ENCODE measurements around the gene BPIFA2.

BPIFA2 gene

GRCh38 chr20:33132513-33133372, 35.2 kb upstream of the BPIFA2 start:
- H3K27me3 ChIP-seq (ENCODE audit: insufficient read depth, low read length) = no peaks in the 10 kb centered on the region
- no peaks in the 10 kb centered on the region for H3K36me3 ChIP-seq (ENCODE audit: insufficient read depth, low read length)
- no peak overlapping the region for H3K9ac ChIP-seq (ENCODE audit: low read depth, low read length)
- 0 out of 2 replicates have a peak overlapping the region, but pooled peaks have one; percentile 40 for H3K27ac ChIP-seq (ENCODE audit: low read depth, low read length)
- WGBS = 59% methylated on average over 14 of the region's 14 CpGs
- H3K9me3 ChIP-seq (ENCODE audit: insufficient read depth, low read depth, low read length) = no peaks in the 10 kb centered on the region; the same call in 1 of the 2 replicates
- 0 out of 2 replicates have a peak, but pooled peaks cover 7% of the 10 kb centered on the region for H3K4me1 ChIP-seq (ENCODE audit: insufficient read depth, low read length)
- no peak overlapping the region for H3K4me3 ChIP-seq (ENCODE audit: low read length)

- Histone ChIP-seq H3K27ac (ENCODE audit: low read depth, low read length) (no peak overlapping the region), H3K27me3 (ENCODE audit: insufficient read depth, low read length) (no peaks in the 10 kb centered on the region), H3K4me1 (ENCODE audit: insufficient read depth, low read length) (0 out of 2 replicates have a peak, but pooled peaks cover 7% of the 10 kb centered on the region), H3K36me3 (ENCODE audit: insufficient read depth, low read length) (no peaks in the 10 kb centered on the region), H3K9ac (ENCODE audit: low read depth, low read length) (no peak overlapping the region), H3K4me3 (ENCODE audit: low read length) (no peak overlapping the region), H3K9me3 (ENCODE audit: insufficient read depth, low read depth, low read length) (no peaks in the 10 kb centered on the region; the same call in 1 of the 2 replicates)
- WGBS = 87% methylated on average over 11 of the region's 11 CpGs
These were observed 34.5 kb upstream of the BPIFA2 start for GRCh38 chr20:33133373-33133941.

GRCh38 chr20:33137195-33137594, 30.8 kb upstream of the BPIFA2 start:
- Histone ChIP-seq H3K27ac (ENCODE audit: low read depth, low read length) (no peak overlapping the region), H3K4me3 (ENCODE audit: low read length) (no peak overlapping the region), H3K36me3 (ENCODE audit: insufficient read depth, low read length) (no peaks in the 10 kb centered on the region), H3K27me3 (ENCODE audit: insufficient read depth, low read length) (no peaks in the 10 kb centered on the region), H3K4me1 (ENCODE audit: insufficient read depth, low read length) (0 out of 2 replicates have a peak, but pooled peaks cover 7% of the 10 kb centered on the region), H3K9ac (ENCODE audit: low read depth, low read length) (no peak overlapping the region), H3K9me3 (ENCODE audit: insufficient read depth, low read depth, low read length) (peaks cover 3% of the 10 kb centered on the region; the same call in 1 of the 2 replicates)
- 89% methylated on average over 3 of the region's 3 CpGs for whole genome bisulfite sequencing

- H3K9me3 ChIP-seq (ENCODE audit: insufficient read depth, low read depth, low read length) = peaks cover 3% of the 10 kb centered on the region; the same call in 1 of the 2 replicates
- H3K9ac ChIP-seq (ENCODE audit: low read depth, low read length) = no peak overlapping the region
- H3K4me1 ChIP-seq (ENCODE audit: insufficient read depth, low read length) = no peaks in the 10 kb centered on the region
- no peak overlapping the region for H3K27ac ChIP-seq (ENCODE audit: low read depth, low read length)
- no peaks in the 10 kb centered on the region for H3K27me3 ChIP-seq (ENCODE audit: insufficient read depth, low read length)
- H3K36me3 ChIP-seq (ENCODE audit: insufficient read depth, low read length) = no peaks in the 10 kb centered on the region
- H3K4me3 ChIP-seq (ENCODE audit: low read length) = no peak overlapping the region
These were observed 28.5 kb upstream of the BPIFA2 start for GRCh38 chr20:33139467-33139866.

GRCh38 chr20:33145521-33145920, 22.4 kb upstream of the BPIFA2 start:
- H3K27me3 ChIP-seq (ENCODE audit: insufficient read depth, low read length) = no peaks in the 10 kb centered on the region
- 85% methylated on average over 5 of the region's 5 CpGs for WGBS
- no peak overlapping the region for H3K27ac ChIP-seq (ENCODE audit: low read depth, low read length)

GRCh38 chr20:33147299-33147698, 20.7 kb upstream of the BPIFA2 start:
- Histone ChIP-seq H3K9me3 (ENCODE audit: insufficient read depth, low read depth, low read length) (no peaks in the 10 kb centered on the region), H3K4me3 (ENCODE audit: low read length) (no peak overlapping the region), H3K9ac (ENCODE audit: low read depth, low read length) (no peak overlapping the region), H3K4me1 (ENCODE audit: insufficient read depth, low read length) (no peaks in the 10 kb centered on the region), H3K36me3 (ENCODE audit: insufficient read depth, low read length) (no peaks in the 10 kb centered on the region), H3K27me3 (ENCODE audit: insufficient read depth, low read length) (no peaks in the 10 kb centered on the region; the same call in 1 of the 2 replicates), H3K27ac (ENCODE audit: low read depth, low read length) (no peak overlapping the region)
- 85% methylated on average over 5 of the region's 5 CpGs for WGBS

More at GRCh38 chr20:33145521-33145920, 22.4 kb upstream of the BPIFA2 start:
- Histone ChIP-seq H3K9ac (ENCODE audit: low read depth, low read length) (no peak overlapping the region), H3K36me3 (ENCODE audit: insufficient read depth, low read length) (no peaks in the 10 kb centered on the region), H3K4me3 (ENCODE audit: low read length) (no peak overlapping the region), H3K9me3 (ENCODE audit: insufficient read depth, low read depth, low read length) (no peaks in the 10 kb centered on the region), H3K4me1 (ENCODE audit: insufficient read depth, low read length) (no peaks in the 10 kb centered on the region)

GRCh38 chr20:33148040-33148439, 19.9 kb upstream of the BPIFA2 start:
- 88% methylated on average over 4 of the region's 4 CpGs for WGBS
- no peaks in the 10 kb centered on the region; the same call in 1 of the 2 replicates for H3K27me3 ChIP-seq (ENCODE audit: insufficient read depth, low read length)

GRCh38 chr20:33154252-33154651, 13.7 kb upstream of the BPIFA2 start:
- WGBS = 87% methylated on average over 6 of the region's 6 CpGs
- Histone ChIP-seq H3K4me1 (ENCODE audit: insufficient read depth, low read length) (no peaks in the 10 kb centered on the region), H3K9me3 (ENCODE audit: insufficient read depth, low read depth, low read length) (no peaks in the 10 kb centered on the region), H3K27ac (ENCODE audit: low read depth, low read length) (no peak overlapping the region), H3K36me3 (ENCODE audit: insufficient read depth, low read length) (no peaks in the 10 kb centered on the region), H3K9ac (ENCODE audit: low read depth, low read length) (no peak overlapping the region), H3K4me3 (ENCODE audit: low read length) (no peak overlapping the region), H3K27me3 (ENCODE audit: insufficient read depth, low read length) (peaks cover 3% of the 10 kb centered on the region; the same call in 1 of the 2 replicates)

More at GRCh38 chr20:33148040-33148439, 19.9 kb upstream of the BPIFA2 start:
- no peaks in the 10 kb centered on the region for H3K9me3 ChIP-seq (ENCODE audit: insufficient read depth, low read depth, low read length)
- no peaks in the 10 kb centered on the region for H3K4me1 ChIP-seq (ENCODE audit: insufficient read depth, low read length)
- no peak overlapping the region for H3K9ac ChIP-seq (ENCODE audit: low read depth, low read length)
- H3K4me3 ChIP-seq (ENCODE audit: low read length) = no peak overlapping the region
- no peak overlapping the region for H3K27ac ChIP-seq (ENCODE audit: low read depth, low read length)
- H3K36me3 ChIP-seq (ENCODE audit: insufficient read depth, low read length) = no peaks in the 10 kb centered on the region

GRCh38 chr20:33158637-33159385, 9.1 kb upstream of the BPIFA2 start:
- Histone ChIP-seq H3K9ac (ENCODE audit: low read depth, low read length) (no peak overlapping the region), H3K9me3 (ENCODE audit: insufficient read depth, low read depth, low read length) (no peaks in the 10 kb centered on the region), H3K36me3 (ENCODE audit: insufficient read depth, low read length) (no peaks in the 10 kb centered on the region), H3K4me1 (ENCODE audit: insufficient read depth, low read length) (no peaks in the 10 kb centered on the region), H3K27ac (ENCODE audit: low read depth, low read length) (no peak overlapping the region), H3K27me3 (ENCODE audit: insufficient read depth, low read length) (0 out of 2 replicates have a peak, but pooled peaks cover 3% of the 10 kb centered on the region), H3K4me3 (ENCODE audit: low read length) (no peak overlapping the region)
- 89% methylated on average over 9 of the region's 9 CpGs for WGBS

GRCh38 chr20:33159713-33160112, 8.2 kb upstream of the BPIFA2 start:
- no peak overlapping the region for H3K4me3 ChIP-seq (ENCODE audit: low read length)
- H3K4me1 ChIP-seq (ENCODE audit: insufficient read depth, low read length) = no peaks in the 10 kb centered on the region
- no peak overlapping the region for H3K9ac ChIP-seq (ENCODE audit: low read depth, low read length)
- no peaks in the 10 kb centered on the region for H3K27me3 ChIP-seq (ENCODE audit: insufficient read depth, low read length)
- H3K27ac ChIP-seq (ENCODE audit: low read depth, low read length) = no peak overlapping the region
- WGBS = 88% methylated on average over 3 of the region's 3 CpGs
- no peaks in the 10 kb centered on the region for H3K36me3 ChIP-seq (ENCODE audit: insufficient read depth, low read length)
- no peaks in the 10 kb centered on the region for H3K9me3 ChIP-seq (ENCODE audit: insufficient read depth, low read depth, low read length)

GRCh38 chr20:33160681-33161080, 7.3 kb upstream of the BPIFA2 start:
- Histone ChIP-seq H3K9me3 (ENCODE audit: insufficient read depth, low read depth, low read length) (no peaks in the 10 kb centered on the region), H3K4me3 (ENCODE audit: low read length) (no peak overlapping the region), H3K27ac (ENCODE audit: low read depth, low read length) (no peak overlapping the region), H3K36me3 (ENCODE audit: insufficient read depth, low read length) (no peaks in the 10 kb centered on the region), H3K9ac (ENCODE audit: low read depth, low read length) (no peak overlapping the region), H3K27me3 (ENCODE audit: insufficient read depth, low read length) (no peaks in the 10 kb centered on the region), H3K4me1 (ENCODE audit: insufficient read depth, low read length) (no peaks in the 10 kb centered on the region)
- 95% methylated on average over 5 of the region's 5 CpGs for WGBS
